Gastrocnemius medialis (tissue), 4 donors: ENCODE data around the gene MLST8.

Experiments used
- POLR2A ChIP-seq, 2 donors: fragments of 450-650 bp; IDR thresholded peaks; one replicate each; pipeline ENCODE4 v1.6.1; 2017; ENCODE audit warnings: antibody characterized with exemption in 2 of 2, mild to moderate bottlenecking in 2 of 2, moderate library complexity in 2 of 2
- TF ChIP-seq, protein P1 (sequence below), 5 experiments: fragments of 450-650 bp in 3 of 5; fragments of 200-600 bp in 2 of 5; sonication (generic) in 2 of 5; IDR thresholded peaks in 4 of 5; conservative IDR thresholded peaks in 1 of 5; 1 replicate in 4 of 5; 2 replicates in 1 of 5; pipeline ENCODE4 v1.5.1; 2016 to 2019; ENCODE audit warnings: antibody characterized with exemption in 5 of 5, mild to moderate bottlenecking in 3 of 5, moderate library complexity in 3 of 5

DNA sequence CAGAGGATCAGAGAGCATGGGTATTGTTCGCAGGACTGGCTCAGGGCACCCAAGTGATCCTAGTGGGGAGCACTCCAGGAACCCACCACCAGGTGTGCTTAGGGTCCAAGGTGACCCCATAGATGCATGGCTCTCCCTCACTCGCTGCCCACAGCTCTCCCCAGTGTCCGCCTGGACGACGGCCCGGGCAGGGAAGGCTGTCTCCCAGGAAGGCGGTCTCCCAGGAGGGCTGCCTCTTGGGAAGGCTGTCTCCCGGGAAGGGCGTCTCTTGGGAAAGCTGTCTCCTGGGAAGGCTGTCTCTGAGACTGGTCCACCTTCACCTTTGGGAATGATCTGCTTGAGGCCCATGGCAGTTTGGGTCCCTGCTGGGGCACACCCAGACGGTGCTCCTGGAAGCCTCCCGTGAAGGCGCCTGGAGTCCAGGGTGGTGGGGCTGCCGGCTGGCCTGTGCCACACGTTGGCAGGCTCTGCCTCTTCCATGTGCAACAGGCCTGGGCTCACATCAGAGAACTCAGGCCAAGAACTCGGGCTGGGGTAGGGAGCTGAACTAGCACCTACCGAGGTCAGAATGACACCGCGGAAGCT is 41.1 kb downstream of the MLST8 start:
- TF ChIP-seq, protein P1, sequence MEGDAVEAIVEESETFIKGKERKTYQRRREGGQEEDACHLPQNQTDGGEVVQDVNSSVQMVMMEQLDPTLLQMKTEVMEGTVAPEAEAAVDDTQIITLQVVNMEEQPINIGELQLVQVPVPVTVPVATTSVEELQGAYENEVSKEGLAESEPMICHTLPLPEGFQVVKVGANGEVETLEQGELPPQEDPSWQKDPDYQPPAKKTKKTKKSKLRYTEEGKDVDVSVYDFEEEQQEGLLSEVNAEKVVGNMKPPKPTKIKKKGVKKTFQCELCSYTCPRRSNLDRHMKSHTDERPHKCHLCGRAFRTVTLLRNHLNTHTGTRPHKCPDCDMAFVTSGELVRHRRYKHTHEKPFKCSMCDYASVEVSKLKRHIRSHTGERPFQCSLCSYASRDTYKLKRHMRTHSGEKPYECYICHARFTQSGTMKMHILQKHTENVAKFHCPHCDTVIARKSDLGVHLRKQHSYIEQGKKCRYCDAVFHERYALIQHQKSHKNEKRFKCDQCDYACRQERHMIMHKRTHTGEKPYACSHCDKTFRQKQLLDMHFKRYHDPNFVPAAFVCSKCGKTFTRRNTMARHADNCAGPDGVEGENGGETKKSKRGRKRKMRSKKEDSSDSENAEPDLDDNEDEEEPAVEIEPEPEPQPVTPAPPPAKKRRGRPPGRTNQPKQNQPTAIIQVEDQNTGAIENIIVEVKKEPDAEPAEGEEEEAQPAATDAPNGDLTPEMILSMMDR (IDR thresholded peaks at IDR 0.05 in 4 of 5, conservative IDR thresholded peaks at IDR 0.05 in 1 of 5) = no peak
- no peak for TF ChIP-seq POLR2A (IDR thresholded peaks at IDR 0.05)
